ENCODE results near the gene TCN2. TPM values are rescaled to one million over a fixed set of nuclear protein-coding genes. Genes with fewer than 3 reads are reported as not detected.
"Not testable (repeated sequence)": the region's sequence is repeated elsewhere in the genome, so short reads cannot be mapped to it uniquely, and the experiment has no call there.

TCN2 gene
- total RNA-seq, 2 donors from 2014 or later = 0.58 to 1.6 TPM

DNA sequence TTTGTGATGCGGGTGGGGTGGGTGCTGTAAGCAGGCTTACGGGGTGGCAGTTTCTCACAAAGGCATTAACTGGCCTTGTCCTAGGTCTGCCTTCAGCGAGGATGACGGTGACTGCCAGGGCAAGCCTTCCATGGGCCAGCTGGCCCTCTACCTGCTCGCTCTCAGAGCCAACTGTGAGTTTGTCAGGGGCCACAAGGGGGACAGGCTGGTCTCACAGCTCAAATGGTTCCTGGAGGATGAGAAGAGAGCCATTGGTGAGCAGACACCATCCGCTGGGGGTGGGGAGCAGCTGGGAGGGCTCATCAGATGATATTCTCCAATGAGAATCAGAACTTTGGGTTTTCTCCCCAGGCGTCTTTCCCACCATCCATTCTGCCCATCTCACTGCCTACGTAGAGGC is 5.8 kb downstream of the TCN2 start:
- no peak for ATAC-seq (replicated peaks)
- Mint-ChIP-seq H3K4me3 (no peak overlapping the region), H3K4me1 (peaks cover 7% of the 10 kb centered on the region), H3K9me3 (no peaks in the 10 kb centered on the region), H3K27me3 (peaks cover 4% of the 10 kb centered on the region), H3K36me3 (ENCODE audit: low read depth) (no peaks in the 10 kb centered on the region), H3K27ac (no peak overlapping the region)

DNA sequence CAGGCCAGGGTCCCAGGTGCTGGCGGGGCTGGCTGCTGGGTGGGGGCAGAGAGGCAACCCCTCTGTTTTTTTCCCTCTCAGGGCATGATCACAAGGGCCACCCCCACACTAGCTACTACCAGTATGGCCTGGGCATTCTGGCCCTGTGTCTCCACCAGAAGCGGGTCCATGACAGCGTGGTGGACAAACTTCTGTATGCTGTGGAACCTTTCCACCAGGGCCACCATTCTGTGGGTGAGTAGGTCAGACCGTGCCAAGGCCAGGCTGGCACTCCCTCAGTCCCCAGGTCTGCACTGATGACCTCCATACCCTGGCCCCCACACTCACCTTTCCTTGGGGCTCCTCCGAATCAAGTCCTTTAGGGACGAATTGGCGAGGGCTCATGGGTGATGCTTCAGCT is 7.3 kb downstream of the TCN2 start:
- no peak overlapping the region for H3K27ac Mint-ChIP-seq
- peaks cover 5% of the 10 kb centered on the region for H3K4me1 Mint-ChIP-seq
- H3K27me3 Mint-ChIP-seq = peaks cover 4% of the 10 kb centered on the region
- no peaks in the 10 kb centered on the region for H3K36me3 Mint-ChIP-seq (ENCODE audit: low read depth)
- no peak overlapping the region for H3K4me3 Mint-ChIP-seq
- H3K9me3 Mint-ChIP-seq = no peaks in the 10 kb centered on the region
- ATAC-seq (replicated peaks) = no peak

DNA sequence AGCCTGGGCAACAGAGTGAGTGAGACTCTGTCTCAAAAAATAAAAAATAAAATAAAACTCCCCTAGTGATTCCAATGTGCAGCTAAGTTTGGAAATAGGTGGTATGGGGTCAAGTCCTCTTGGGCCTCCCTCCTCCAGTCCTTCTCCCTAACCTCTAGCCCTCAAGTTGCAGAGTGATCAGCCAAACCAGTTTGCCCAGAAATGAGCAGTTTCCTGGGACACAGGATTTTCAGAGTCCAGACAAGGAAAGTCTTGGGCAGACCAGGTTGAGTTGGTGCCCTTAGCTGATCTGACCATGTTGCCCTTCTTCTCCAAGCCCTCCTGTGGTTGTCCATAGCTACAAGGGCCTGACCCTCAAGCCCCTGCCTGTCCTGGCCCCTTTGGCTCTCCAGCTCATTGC is 7.9 kb downstream of the TCN2 start:
- no peak for ATAC-seq (replicated peaks)
- H3K27me3 Mint-ChIP-seq = peaks cover 4% of the 10 kb centered on the region
- H3K9me3 Mint-ChIP-seq = no peaks in the 10 kb centered on the region
- H3K27ac Mint-ChIP-seq = no peak overlapping the region
- H3K4me1 Mint-ChIP-seq = no peaks in the 10 kb centered on the region
- no peak overlapping the region for H3K4me3 Mint-ChIP-seq
- no peaks in the 10 kb centered on the region for H3K36me3 Mint-ChIP-seq (ENCODE audit: low read depth)

DNA sequence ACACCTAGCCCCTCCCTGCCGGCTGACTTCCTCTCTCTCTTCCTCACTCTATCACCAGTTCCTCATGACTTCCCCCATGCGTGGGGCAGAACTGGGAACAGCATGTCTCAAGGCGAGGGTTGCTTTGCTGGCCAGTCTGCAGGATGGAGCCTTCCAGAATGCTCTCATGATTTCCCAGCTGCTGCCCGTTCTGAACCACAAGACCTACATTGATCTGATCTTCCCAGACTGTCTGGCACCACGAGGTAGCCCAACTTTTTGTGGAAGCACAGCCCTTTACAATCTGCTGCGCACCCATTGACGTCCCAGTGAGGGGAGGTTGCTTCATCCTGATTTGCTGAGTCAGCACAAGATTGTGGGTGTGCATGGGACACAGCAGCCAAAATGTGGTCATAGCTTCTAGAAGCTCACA is 8.6 kb downstream of the TCN2 start:
- no peaks in the 10 kb centered on the region for H3K36me3 Mint-ChIP-seq (ENCODE audit: low read depth)
- H3K27me3 Mint-ChIP-seq = peaks cover 4% of the 10 kb centered on the region
- H3K4me3 Mint-ChIP-seq = no peak overlapping the region
- no peaks in the 10 kb centered on the region for H3K4me1 Mint-ChIP-seq
- no peaks in the 10 kb centered on the region for H3K9me3 Mint-ChIP-seq
- no peak for ATAC-seq (replicated peaks)
- H3K27ac Mint-ChIP-seq = no peak overlapping the region

DNA sequence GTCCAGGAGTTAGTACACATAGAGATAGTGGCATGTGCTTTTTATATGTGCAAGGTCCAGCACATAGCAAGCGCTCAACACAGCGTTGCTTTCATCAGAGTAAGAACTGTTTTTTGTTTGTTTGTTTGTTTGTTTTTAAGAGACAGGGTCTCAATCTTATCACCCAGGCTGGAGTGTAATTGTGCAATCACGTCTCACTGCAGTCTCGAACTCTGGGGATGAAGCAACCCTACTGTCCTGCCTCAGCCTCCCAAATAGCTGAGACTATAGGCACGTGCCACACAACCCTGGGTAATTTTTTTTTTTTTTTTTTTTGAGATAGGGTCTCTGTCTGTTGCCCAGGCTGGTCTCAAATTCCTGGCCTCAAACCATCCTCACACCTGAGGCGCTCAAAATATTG is 10.8 kb downstream of the TCN2 start:
- no peaks in the 10 kb centered on the region for H3K9me3 Mint-ChIP-seq
- ATAC-seq (replicated peaks) = no peak
- no peak overlapping the region for H3K4me3 Mint-ChIP-seq

DNA sequence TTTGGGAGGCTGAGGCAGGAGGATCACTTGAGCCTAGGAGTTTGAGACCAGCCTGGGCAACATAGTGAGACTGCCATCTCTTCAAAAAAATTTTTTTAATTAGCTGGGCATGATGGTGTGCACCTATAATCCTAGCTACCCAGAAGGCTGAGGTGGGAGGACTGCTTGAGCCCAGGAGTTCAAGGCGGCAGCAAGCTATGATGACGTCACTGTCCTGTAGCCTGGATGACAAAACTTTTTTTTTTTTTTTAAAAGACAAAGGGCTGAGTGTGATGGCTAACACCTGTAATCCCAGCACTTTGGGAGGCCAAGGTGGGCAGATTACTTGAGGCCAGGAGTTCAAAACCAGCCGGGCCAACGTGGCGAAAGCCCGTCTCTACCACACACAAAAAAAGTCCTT is 12.9 kb downstream of the TCN2 start:
- not testable (repeated sequence) for H3K4me1 Mint-ChIP-seq; H3K27ac Mint-ChIP-seq; H3K9me3 Mint-ChIP-seq; H3K27me3 Mint-ChIP-seq; H3K36me3 Mint-ChIP-seq (ENCODE audit: low read depth); ATAC-seq (replicated peaks); H3K4me3 Mint-ChIP-seq

More for the DNA sequence above, 10.8 kb downstream of the TCN2 start:
- Mint-ChIP-seq H3K27ac (no peak overlapping the region), H3K4me1 (no peaks in the 10 kb centered on the region), H3K36me3 (ENCODE audit: low read depth) (no peaks in the 10 kb centered on the region), H3K27me3 (peaks cover 4% of the 10 kb centered on the region)

DNA sequence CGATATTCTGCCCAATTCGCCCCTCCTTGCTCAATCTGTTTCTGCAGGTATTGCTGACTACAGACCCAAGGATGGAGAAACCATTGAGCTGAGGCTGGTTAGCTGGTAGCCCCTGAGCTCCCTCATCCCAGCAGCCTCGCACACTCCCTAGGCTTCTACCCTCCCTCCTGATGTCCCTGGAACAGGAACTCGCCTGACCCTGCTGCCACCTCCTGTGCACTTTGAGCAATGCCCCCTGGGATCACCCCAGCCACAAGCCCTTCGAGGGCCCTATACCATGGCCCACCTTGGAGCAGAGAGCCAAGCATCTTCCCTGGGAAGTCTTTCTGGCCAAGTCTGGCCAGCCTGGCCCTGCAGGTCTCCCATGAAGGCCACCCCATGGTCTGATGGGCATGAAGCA is 19.4 kb downstream of the TCN2 start:
- no peaks in the 10 kb centered on the region for H3K9me3 Mint-ChIP-seq
- H3K36me3 Mint-ChIP-seq (ENCODE audit: low read depth) = no peaks in the 10 kb centered on the region
- no peak overlapping the region for H3K4me3 Mint-ChIP-seq
- H3K4me1 Mint-ChIP-seq = no peaks in the 10 kb centered on the region
- no peaks in the 10 kb centered on the region for H3K27me3 Mint-ChIP-seq
- no peak for ATAC-seq (replicated peaks)
- peak overlapping the region; percentile 58 for H3K27ac Mint-ChIP-seq

DNA sequence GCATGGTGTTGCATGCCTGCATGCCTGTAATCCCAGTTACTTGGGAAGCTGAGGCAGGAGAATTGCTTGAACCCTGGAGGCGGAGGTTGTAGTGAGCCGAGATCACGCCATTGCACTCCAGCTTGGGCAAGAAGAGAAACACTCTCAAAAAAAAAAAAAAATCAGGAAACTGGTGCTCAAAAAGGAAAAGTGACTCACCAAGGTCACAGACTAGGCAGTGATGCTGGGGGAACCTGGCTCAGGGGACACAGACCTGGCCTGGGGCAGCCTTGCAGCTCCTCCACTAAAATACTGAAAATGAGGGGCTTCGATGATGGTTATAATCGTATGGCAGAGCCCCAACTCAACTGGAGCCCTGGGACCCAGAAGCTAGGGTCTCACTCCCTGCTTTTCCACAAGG is 20.5 kb downstream of the TCN2 start:
- no peaks in the 10 kb centered on the region for H3K36me3 Mint-ChIP-seq (ENCODE audit: low read depth)
- H3K4me3 Mint-ChIP-seq = no peak overlapping the region
- ATAC-seq (replicated peaks) = no peak
- H3K27ac Mint-ChIP-seq = no peak overlapping the region
- no peaks in the 10 kb centered on the region for H3K4me1 Mint-ChIP-seq
- no peaks in the 10 kb centered on the region for H3K27me3 Mint-ChIP-seq
- no peaks in the 10 kb centered on the region for H3K9me3 Mint-ChIP-seq

DNA sequence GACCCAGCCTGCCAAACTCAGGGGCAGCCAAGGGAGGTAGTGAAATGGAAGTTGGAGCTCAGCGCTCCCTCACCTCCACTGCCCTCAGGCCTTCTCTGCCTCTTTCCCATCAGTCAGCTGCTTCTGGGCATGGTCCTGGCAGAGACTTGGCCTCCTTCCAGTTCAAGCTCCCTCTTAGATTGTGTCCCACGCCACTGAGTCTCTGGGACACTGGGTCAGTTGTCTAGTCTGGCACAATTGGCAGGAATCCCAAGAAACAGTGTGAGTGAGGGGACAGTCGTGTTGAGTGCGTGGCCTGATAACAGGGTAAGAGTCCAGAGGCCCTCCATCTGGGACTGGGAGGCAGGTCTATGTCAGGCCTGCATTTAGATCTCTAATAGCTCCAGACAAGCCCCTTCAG is 21.5 kb downstream of the TCN2 start:
- H3K36me3 Mint-ChIP-seq (ENCODE audit: low read depth) = no peaks in the 10 kb centered on the region
- no peak overlapping the region for H3K27ac Mint-ChIP-seq
- H3K4me3 Mint-ChIP-seq = no peak overlapping the region
- no peaks in the 10 kb centered on the region for H3K4me1 Mint-ChIP-seq
- no peak for ATAC-seq (replicated peaks)
- H3K27me3 Mint-ChIP-seq = no peaks in the 10 kb centered on the region
- no peaks in the 10 kb centered on the region for H3K9me3 Mint-ChIP-seq

DNA sequence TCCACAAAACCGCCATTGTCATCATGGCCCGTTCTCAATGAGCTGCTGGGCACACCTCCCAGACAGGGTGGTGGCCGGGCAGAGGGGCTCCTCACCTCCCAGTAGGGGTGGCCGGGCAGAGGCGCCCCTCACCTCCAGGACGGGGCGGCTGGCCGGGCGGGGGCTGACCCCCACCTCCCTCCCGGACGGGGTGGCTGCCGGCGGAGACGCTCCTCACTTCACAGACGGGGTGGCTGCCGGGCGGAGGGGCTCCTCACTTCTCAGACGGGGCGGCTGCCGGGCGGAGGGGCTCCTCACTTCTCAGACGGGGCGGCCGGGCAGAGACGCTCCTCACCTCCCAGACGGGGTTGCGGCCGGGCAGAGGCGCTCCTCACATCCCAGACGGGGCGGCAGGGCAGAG is 24.5 kb downstream of the TCN2 start:
- not testable (repeated sequence) for H3K27ac Mint-ChIP-seq, H3K4me1 Mint-ChIP-seq

DNA sequence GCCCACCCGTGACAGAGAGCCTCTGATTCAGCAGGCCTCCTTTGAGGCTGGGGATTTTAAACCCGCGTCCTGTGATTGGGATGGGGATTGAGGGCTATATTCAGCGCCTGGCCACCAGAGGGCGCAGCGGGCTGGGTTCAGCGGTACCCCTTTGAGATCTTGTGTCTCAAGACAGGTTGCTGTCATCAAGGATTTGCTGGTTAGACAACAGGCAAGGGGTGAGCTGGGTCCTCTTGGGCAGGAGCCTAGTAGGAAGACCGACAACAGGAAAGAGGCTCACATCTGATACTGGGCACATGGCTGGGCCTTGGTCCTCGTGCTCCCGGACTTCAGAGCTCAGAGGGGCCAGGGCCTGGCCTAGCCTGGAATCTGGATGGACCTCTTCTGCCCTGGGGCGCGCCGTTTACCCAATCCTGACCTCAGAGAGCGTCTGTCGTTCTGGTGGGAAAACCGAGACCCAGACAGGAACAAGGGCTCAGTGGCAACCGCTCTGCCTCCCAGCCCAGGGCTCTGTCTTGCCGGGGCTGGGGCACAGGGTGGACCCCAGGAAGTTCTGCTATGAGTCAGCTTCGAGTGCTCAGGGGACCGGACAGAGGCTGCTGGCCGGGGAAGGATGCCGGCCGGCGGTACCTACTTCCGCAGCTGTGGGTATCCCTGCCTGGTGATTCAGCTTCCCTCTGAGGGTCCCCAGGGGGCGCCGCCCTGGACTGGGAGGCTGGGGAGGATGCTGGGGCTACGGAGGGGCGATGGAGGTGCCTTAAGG is 27.7 kb downstream of the TCN2 start:
- H3K4me1 Mint-ChIP-seq = peaks cover 10% of the 10 kb centered on the region
- H3K36me3 Mint-ChIP-seq (ENCODE audit: low read depth) = no peaks in the 10 kb centered on the region
- peak overlapping the region; percentile 85 for H3K4me3 Mint-ChIP-seq
- no peaks in the 10 kb centered on the region for H3K27me3 Mint-ChIP-seq
- peak; percentile 79 for ATAC-seq (replicated peaks)
- peak overlapping the region; percentile 94 for H3K27ac Mint-ChIP-seq
- no peaks in the 10 kb centered on the region for H3K9me3 Mint-ChIP-seq

More for the DNA sequence above, 24.5 kb downstream of the TCN2 start:
- H3K36me3 Mint-ChIP-seq (ENCODE audit: low read depth); ATAC-seq (replicated peaks); H3K9me3 Mint-ChIP-seq; H3K27me3 Mint-ChIP-seq; H3K4me3 Mint-ChIP-seq: not testable (repeated sequence)

DNA sequence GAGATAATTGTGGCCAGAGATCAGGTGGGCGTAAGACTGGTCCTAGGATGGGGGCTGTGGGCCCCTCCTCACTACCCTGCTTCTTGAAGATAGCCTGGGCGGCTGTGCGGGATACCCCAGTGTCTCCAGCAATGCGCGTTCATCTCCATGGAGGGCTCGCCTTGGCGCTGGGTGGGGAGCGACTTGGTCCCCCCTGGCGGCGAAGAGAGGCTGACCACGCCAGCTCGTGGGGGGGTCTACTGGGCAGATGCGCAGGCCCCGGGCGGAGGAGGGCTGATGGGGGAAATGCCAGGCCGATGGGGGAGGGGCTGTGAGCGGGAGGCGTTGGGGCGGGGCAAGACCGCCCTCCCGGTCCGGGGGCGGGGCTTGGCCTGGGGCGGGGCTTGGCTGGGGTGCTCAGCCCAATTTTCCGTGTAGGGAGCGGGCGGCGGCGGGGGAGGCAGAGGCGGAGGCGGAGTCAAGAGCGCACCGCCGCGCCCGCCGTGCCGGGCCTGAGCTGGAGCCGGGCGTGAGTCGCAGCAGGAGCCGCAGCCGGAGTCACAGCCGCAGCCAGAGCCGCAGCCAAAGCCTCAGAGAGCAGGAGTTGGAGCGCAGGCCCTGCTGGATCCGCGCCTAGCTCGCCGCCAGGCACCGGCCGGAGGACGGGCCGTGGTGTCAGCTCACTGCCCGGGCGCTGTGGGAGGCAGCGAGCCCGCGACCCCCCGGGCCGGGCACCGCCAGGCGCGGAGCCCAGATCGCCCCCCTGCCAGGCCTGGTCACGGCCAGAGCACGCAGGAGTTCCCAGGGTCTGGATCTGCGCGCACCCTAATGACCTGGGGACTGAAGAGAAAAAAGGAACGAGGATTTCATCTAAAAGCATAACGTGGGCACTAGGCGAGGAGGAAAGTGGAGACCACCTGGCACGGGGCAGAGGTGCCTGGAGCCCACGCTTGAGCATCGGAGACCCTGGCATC is 28.6 kb downstream of the TCN2 start, which contains the start of gene SLC35E4:
SLC35E4 (plus strand) TSS at position 509 of the 953 bp plus-strand sequence. CDS start 670 bp downstream, outside the sequence.
- Mint-ChIP-seq H3K4me1 (peaks cover 10% of the 10 kb centered on the region), H3K27ac (peak within 1 kb of the TSS; percentile 94), H3K36me3 (ENCODE audit: low read depth) (no peaks in the 10 kb centered on the region), H3K4me3 (peak within 1 kb of the TSS; percentile 85), H3K27me3 (no peaks in the 10 kb centered on the region), H3K9me3 (no peaks in the 10 kb centered on the region)
- peak; percentile 81 for ATAC-seq (replicated peaks)

DNA sequence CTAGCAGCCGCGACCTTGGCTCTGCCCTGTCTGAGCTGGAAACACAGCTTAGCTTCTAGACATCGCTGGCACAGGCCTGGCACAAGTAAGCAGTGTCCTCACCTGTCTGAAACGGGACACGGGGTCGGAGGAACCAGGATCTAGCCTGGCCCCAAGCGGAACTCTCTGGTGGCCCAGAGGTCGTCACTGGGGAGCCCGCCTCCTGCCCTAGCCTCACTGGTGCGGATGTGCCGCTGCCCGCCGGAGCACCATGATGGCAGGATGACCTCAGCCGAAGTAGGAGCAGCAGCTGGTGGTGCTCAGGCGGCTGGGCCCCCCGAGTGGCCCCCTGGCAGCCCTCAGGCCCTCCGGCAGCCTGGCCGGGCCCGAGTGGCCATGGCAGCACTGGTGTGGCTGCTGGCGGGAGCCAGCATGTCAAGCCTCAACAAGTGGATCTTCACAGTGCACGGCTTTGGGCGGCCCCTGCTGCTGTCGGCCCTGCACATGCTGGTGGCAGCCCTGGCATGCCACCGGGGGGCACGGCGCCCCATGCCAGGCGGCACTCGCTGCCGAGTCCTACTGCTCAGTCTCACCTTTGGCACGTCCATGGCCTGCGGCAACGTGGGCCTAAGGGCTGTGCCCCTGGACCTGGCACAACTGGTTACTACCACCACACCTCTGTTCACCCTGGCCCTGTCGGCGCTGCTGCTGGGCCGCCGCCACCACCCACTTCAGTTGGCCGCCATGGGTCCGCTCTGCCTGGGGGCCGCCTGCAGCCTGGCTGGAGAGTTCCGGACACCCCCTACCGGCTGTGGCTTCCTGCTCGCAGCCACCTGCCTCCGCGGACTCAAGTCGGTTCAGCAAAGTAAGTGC is 29.5 kb downstream of the TCN2 start:
- H3K36me3 Mint-ChIP-seq (ENCODE audit: low read depth) = no peaks in the 10 kb centered on the region
- peak overlapping the region; percentile 85 for H3K4me3 Mint-ChIP-seq
- H3K27me3 Mint-ChIP-seq = no peaks in the 10 kb centered on the region
- peaks cover 10% of the 10 kb centered on the region for H3K4me1 Mint-ChIP-seq
- H3K27ac Mint-ChIP-seq = peak overlapping the region; percentile 82
- peak; percentile 3 for ATAC-seq (replicated peaks)
- H3K9me3 Mint-ChIP-seq = no peaks in the 10 kb centered on the region

DNA sequence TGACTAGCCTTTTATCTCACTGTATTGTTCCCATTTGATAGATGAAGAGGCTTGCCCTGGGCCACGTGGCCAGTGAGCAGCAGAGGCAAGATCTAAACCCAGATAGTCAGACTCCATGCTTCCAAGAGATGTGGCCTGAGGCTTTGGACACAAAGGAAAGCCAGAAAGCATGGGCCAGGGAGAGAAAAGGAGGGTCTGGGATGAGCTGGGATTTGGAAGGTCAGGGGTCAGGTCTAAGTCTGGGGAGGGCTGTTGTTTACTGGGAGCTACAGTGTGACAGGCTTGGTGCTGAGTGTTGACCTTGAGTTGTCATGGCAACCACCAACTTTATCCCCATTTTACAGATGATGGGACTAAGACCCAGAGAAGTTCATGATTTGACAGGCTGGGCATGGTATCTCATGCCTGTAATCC is 30.7 kb downstream of the TCN2 start:
- peak overlapping the region; percentile 15 for H3K27ac Mint-ChIP-seq
- peak overlapping the region; percentile 85 for H3K4me3 Mint-ChIP-seq
- no peak for ATAC-seq (replicated peaks)
- peaks cover 10% of the 10 kb centered on the region for H3K4me1 Mint-ChIP-seq
- no peaks in the 10 kb centered on the region for H3K36me3 Mint-ChIP-seq (ENCODE audit: low read depth)
- no peaks in the 10 kb centered on the region for H3K9me3 Mint-ChIP-seq
- H3K27me3 Mint-ChIP-seq = no peaks in the 10 kb centered on the region

Measured in activated T-helper 17 cell treated with anti-CD3 and anti-CD28 coated beads, Interleukin-2, amount 50 U/mL, for 72 hours (primary cell).